ENCODE measurements around the gene ETFDH.
"Not testable (repeated sequence)": the region's sequence is repeated elsewhere in the genome, so short reads cannot be mapped to it uniquely, and the experiment has no call there.

ETFDH gene

DNA sequence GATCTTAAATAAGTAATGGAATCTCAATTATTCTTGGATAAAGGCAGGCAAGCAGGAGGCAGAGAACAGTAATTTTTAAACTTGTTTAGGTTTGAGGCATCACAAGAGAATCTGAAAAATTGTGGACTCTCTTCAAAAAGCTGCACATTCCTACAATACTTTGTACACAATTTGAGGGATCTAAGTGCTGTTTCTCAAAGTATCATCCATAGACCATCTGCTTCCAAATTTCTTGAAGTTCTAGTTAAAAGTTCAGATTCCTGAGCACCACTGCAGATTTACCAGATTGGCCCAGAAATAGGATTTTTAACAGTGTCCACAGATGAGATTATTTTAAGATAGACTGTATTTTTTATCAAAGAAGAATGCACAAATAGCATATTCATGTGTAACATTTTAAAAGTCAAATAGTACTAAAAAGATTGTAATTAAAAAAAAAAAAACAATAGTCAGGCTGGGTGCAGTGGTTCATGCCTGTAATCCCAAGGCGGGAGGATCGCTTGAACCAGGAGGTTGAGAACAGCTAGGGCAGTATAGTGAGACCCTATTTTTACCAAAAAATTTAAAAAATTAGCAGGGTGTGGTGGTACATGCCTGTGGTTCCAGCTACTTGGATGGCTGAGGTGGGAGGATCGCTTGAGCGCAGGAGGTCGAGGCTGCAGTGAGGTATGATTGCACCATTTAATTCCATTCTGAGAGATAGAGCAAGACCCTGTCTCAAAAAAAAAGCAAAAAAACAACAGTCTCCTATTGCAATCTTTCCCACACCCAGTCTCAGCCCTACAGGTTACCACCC lies 82.5 kb downstream of the ETFDH start:
- H3K4me3 ChIP-seq (ENCODE audit: low read depth, low read length) = no peak overlapping the region
- TF ChIP-seq, protein P1, sequence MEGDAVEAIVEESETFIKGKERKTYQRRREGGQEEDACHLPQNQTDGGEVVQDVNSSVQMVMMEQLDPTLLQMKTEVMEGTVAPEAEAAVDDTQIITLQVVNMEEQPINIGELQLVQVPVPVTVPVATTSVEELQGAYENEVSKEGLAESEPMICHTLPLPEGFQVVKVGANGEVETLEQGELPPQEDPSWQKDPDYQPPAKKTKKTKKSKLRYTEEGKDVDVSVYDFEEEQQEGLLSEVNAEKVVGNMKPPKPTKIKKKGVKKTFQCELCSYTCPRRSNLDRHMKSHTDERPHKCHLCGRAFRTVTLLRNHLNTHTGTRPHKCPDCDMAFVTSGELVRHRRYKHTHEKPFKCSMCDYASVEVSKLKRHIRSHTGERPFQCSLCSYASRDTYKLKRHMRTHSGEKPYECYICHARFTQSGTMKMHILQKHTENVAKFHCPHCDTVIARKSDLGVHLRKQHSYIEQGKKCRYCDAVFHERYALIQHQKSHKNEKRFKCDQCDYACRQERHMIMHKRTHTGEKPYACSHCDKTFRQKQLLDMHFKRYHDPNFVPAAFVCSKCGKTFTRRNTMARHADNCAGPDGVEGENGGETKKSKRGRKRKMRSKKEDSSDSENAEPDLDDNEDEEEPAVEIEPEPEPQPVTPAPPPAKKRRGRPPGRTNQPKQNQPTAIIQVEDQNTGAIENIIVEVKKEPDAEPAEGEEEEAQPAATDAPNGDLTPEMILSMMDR (IDR thresholded peaks at IDR 0.05; ENCODE audit: borderline replicate concordance, insufficient read depth, low read depth, low read length) = no peak

DNA sequence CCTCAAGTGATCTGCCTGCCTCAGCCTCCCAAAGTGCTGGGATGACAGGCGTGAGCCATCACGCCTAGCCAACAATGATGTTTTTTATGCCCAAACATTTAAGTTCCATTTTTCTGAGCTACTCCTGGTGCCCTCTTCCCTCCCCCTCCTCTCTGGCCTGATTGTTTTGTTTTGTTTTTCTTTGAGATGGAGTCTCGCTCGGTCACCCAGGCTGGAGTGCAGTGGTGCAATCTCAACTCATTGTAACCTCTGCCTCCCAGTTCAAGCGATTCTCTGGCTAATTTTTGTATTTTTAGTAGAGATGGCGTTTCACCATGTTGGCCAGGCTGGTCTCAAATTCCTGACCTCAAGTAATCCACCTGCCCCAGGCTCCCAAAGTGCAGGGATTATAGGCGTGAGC lies 83.7 kb downstream of the ETFDH start:
- H3K4me3 ChIP-seq (ENCODE audit: low read depth, low read length) = not testable (repeated sequence)

DNA sequence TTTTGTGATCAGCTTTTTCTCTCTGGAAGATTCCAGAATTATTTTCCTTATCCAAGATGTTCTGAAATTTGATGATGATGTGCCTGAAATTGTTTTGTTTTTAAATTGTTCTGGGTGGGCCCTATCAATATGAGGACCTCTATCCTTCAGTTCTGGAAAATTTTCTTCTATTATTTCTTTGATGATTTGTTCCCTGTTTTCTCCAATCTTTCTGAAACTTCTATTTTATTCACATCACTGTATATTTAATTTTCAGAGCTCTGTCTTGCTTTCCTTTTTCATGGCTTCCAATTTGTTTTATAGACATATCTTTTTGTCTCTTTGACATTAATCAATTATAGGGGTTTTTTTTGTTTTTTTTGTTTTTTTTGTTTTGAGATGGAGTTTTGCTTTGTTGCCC lies 84.5 kb downstream of the ETFDH start:
- TF ChIP-seq, protein P1 (IDR thresholded peaks at IDR 0.05; ENCODE audit: borderline replicate concordance, insufficient read depth, low read depth, low read length) = no peak

DNA sequence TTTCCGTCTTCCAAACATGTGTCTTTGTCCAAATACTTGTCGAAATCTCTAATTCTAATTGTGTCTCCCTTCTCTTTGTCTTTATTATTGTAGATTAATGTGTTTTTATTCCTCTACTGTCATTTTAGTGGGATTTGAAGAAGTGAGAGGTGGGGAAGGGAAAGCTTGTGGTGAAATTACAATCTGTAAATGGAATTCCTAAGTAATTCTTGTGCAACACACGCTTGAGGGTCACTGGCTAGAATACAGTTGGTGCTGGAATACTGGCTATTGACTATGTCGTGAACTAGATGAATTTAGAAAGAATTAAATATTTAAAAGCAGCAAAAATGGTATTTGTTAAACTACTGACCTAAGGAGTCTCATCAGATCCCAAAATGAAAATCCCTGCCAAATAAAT lies 86.0 kb downstream of the ETFDH start:
- TF ChIP-seq, protein P1 (IDR thresholded peaks at IDR 0.05; ENCODE audit: borderline replicate concordance, insufficient read depth, low read depth, low read length) = no peak

More for the DNA sequence above, 84.5 kb downstream of the ETFDH start:
- no peak overlapping the region for H3K4me3 ChIP-seq (ENCODE audit: low read depth, low read length)

DNA sequence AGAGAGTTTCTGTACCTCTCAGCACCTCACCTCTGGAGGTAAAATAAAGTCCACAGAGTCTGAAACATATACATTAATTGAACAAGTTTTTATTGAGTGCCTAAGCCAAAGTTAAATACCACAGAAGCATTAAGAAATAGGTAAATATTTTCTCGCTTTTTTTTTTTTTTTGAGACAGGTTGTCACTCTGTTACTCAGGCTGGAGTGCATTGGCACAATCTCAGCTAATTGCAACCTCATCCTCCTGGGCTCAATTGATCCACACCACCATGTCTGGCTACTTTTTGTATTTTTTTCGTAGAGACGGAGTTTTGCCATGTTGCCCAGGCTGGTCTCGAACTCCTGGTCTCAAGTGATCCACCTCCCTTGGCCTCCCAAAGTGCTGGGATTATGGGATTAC lies 86.6 kb downstream of the ETFDH start:
- TF ChIP-seq, protein P1 (IDR thresholded peaks at IDR 0.05; ENCODE audit: borderline replicate concordance, insufficient read depth, low read depth, low read length) = no peak
- no peak overlapping the region for H3K4me3 ChIP-seq (ENCODE audit: low read depth, low read length)

More for the DNA sequence above, 86.0 kb downstream of the ETFDH start:
- H3K4me3 ChIP-seq (ENCODE audit: low read depth, low read length) = no peak overlapping the region
